ENCODE results near the gene C1orf21. TPM values are rescaled to one million over a fixed set of nuclear protein-coding genes. Genes with fewer than 3 reads are reported as not detected.

The C1orf21 gene
- total and polyA plus RNA-seq, 2 of the 4 experiments (the other 2 are of a cell fraction): 6.4 to 9.9 TPM

- ATAC-seq (ENCODE audit: low read depth) (no peak), DNase-seq (no peak)
- H3K4me1 ChIP-seq (ENCODE audit: control insufficient read depth, insufficient read depth, low read length): no peaks in the 10 kb centered on the region
- no peak overlapping the region for H3K4me2 ChIP-seq (ENCODE audit: low read depth, low read length)
- TF ChIP-seq BHLHE40 (IDR thresholded peaks at IDR 0.05; ENCODE audit: low read depth, low read length) (no peak), CHD1 (IDR thresholded peaks at IDR 0.05; ENCODE audit: low read depth, low read length) (no peak), SMC3 (IDR thresholded peaks at IDR 0.05; ENCODE audit: low read depth, low read length) (no peak), POLR2A (IDR thresholded peaks at IDR 0.05; ENCODE audit: low read depth, low read length) (no peak), MAFK (IDR thresholded peaks at IDR 0.05; ENCODE audit: low read depth, low read length) (no peak), FOS (IDR thresholded peaks at IDR 0.05; ENCODE audit: low read depth, low read length) (no peak), RFX5 (IDR thresholded peaks at IDR 0.05; ENCODE audit: low read depth, low read length) (no peak), NFE2L2 (IDR thresholded peaks at IDR 0.05; ENCODE audit: low read depth, low read length) (no peak), RCOR1 (IDR thresholded peaks at IDR 0.05; ENCODE audit: insufficient replicate concordance, low read length) (no peak), CEBPB (IDR thresholded peaks at IDR 0.05; ENCODE audit: low read depth, low read length) (no peak), MAZ (IDR thresholded peaks at IDR 0.05; ENCODE audit: borderline replicate concordance, low read depth, low read length) (no peak), RAD21 (IDR thresholded peaks at IDR 0.05; ENCODE audit: low read length) (no peak), MXI1 (IDR thresholded peaks at IDR 0.05; ENCODE audit: borderline replicate concordance, low read depth, low read length) (no peak)
- TF ChIP-seq, protein P1, sequence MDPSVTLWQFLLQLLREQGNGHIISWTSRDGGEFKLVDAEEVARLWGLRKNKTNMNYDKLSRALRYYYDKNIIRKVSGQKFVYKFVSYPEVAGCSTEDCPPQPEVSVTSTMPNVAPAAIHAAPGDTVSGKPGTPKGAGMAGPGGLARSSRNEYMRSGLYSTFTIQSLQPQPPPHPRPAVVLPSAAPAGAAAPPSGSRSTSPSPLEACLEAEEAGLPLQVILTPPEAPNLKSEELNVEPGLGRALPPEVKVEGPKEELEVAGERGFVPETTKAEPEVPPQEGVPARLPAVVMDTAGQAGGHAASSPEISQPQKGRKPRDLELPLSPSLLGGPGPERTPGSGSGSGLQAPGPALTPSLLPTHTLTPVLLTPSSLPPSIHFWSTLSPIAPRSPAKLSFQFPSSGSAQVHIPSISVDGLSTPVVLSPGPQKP (IDR thresholded peaks at IDR 0.05; ENCODE audit: borderline replicate concordance, low read depth, low read length): no peak
- TF ChIP-seq, protein P2, sequence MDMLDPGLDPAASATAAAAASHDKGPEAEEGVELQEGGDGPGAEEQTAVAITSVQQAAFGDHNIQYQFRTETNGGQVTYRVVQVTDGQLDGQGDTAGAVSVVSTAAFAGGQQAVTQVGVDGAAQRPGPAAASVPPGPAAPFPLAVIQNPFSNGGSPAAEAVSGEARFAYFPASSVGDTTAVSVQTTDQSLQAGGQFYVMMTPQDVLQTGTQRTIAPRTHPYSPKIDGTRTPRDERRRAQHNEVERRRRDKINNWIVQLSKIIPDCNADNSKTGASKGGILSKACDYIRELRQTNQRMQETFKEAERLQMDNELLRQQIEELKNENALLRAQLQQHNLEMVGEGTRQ (IDR thresholded peaks at IDR 0.05; ENCODE audit: low read depth, low read length): no peak
- TF ChIP-seq, protein P3, sequence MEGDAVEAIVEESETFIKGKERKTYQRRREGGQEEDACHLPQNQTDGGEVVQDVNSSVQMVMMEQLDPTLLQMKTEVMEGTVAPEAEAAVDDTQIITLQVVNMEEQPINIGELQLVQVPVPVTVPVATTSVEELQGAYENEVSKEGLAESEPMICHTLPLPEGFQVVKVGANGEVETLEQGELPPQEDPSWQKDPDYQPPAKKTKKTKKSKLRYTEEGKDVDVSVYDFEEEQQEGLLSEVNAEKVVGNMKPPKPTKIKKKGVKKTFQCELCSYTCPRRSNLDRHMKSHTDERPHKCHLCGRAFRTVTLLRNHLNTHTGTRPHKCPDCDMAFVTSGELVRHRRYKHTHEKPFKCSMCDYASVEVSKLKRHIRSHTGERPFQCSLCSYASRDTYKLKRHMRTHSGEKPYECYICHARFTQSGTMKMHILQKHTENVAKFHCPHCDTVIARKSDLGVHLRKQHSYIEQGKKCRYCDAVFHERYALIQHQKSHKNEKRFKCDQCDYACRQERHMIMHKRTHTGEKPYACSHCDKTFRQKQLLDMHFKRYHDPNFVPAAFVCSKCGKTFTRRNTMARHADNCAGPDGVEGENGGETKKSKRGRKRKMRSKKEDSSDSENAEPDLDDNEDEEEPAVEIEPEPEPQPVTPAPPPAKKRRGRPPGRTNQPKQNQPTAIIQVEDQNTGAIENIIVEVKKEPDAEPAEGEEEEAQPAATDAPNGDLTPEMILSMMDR (conservative IDR thresholded peaks at IDR 0.05; ENCODE audit: low read depth, low read length): no peak
- H3K4ac ChIP-seq (ENCODE audit: low read depth, low read length): no peak overlapping the region
- H4K8ac ChIP-seq (ENCODE audit: low read depth in 2 of 2, low read length in 2 of 2): no peak overlapping the region
- no peak overlapping the region for H2BK5ac ChIP-seq (ENCODE audit: low read depth, low read length, poor library complexity, severe bottlenecking)
- H3K9me3 ChIP-seq (ENCODE audit: control insufficient read depth, insufficient read depth, low read length): no peaks in the 10 kb centered on the region
- H3K27me3 ChIP-seq (ENCODE audit: control insufficient read depth, insufficient read depth, low read length): peaks cover 3% of the 10 kb centered on the region; the same call in 1 of the 2 replicates
- no peak overlapping the region for H2BK15ac ChIP-seq (ENCODE audit: low read depth, low read length)
- no peak overlapping the region for H4K91ac ChIP-seq (ENCODE audit: insufficient read depth, low read depth, low read length)
- no peak overlapping the region for H3K9ac ChIP-seq (ENCODE audit: low read depth, low read length)
- H2AK9ac ChIP-seq (replicated peaks; ENCODE audit: low read depth, low read length, poor library complexity): no peak overlapping the region
- in situ Hi-C loops (cut with MboI; ENCODE audit: low sequenced_read_pairs) (no loop called here), dilution Hi-C loops (cut with HindIII; ENCODE audit: low sequenced_read_pairs, unreplicated experiment) (no loop called here), intact Hi-C loops (cut with micrococcal nuclease) (no loop called here)
- H3K9me1 ChIP-seq (ENCODE audit: insufficient read depth, low read length): no peaks in the 10 kb centered on the region
- no TSS peak for BruUV-seq (replicated peaks)
- no peak overlapping the region for H3K14ac ChIP-seq (replicated peaks; ENCODE audit: low read depth, low read length)
- H2BK20ac ChIP-seq (ENCODE audit: low read depth, low read length): no peak overlapping the region
- WGBS, 2 experiments (ENCODE audit: extremely low coverage in 2 of 2, insufficient read length in 1 of 2): 100% methylated on average over 1 of the region's 2 CpGs; no CpG with 5 or more reads in 1 of the 2 experiments
- POLR2A ChIA-PET (ENCODE audit: unreplicated experiment): no interaction called here
- no peaks in the 10 kb centered on the region for H3K79me1 ChIP-seq (ENCODE audit: low read depth in 1 of 2, low read length in 2 of 2)
- no peak overlapping the region for H2AFZ ChIP-seq (replicated peaks; ENCODE audit: low read length, poor library complexity)
- H3K27ac ChIP-seq (ENCODE audit: insufficient read depth, low read length): no peak overlapping the region
- H2BK120ac ChIP-seq (ENCODE audit: low read depth, low read length): no peak overlapping the region
- H4K20me1 ChIP-seq (ENCODE audit: insufficient read depth, low read length): no peaks in the 10 kb centered on the region
- H4K5ac ChIP-seq (ENCODE audit: low read depth, low read length): no peak overlapping the region
- no peak overlapping the region for H3K4me3 ChIP-seq (ENCODE audit: insufficient read depth, low read depth, low read length)
- CTCF ChIA-PET: interaction anchor here (0.6 to 2.0 kb wide), 2 partner anchors 11 to 12 kb away, joined by 3 to 6 read pairs; no protein-coding TSS in a partner anchor
- H2AK5ac ChIP-seq (ENCODE audit: low read depth, low read length): no peak overlapping the region
- H3K23ac ChIP-seq (ENCODE audit: low read depth, low read length): no peak overlapping the region
- no peak overlapping the region for H3K18ac ChIP-seq (ENCODE audit: low read depth, low read length)
- no peak overlapping the region for H3K56ac ChIP-seq (ENCODE audit: extremely low read depth, insufficient read depth, low read length)
- H3K36me3 ChIP-seq (ENCODE audit: control insufficient read depth, insufficient read depth, low read length): no peaks in the 10 kb centered on the region
Measured at GRCh38 chr1:184368354-184368753, 18.5 kb upstream of the C1orf21 start.
